GM19397 (cell line): ENCODE results near the gene ZNF763.
"Not testable (repeated sequence)": the region's sequence is repeated elsewhere in the genome, so short reads cannot be mapped to it uniquely, and the experiment has no call there.

Experiments
- ATAC-seq: cut with Tn5 transposase; IDR thresholded peaks from one replicate; pipeline ENCODE4 v1.9.1; 2021; ENCODE audit warnings: mild to moderate bottlenecking, moderate library complexity; ENCODE audit not compliant: unreplicated experiment

The ZNF763 gene

GRCh38 chr19:11971041-11971440, 6.2 kb downstream of the ZNF763 start:
- no peak for ATAC-seq

- ATAC-seq = no peak
Measured at GRCh38 chr19:11973019-11973810, 8.4 kb downstream of the ZNF763 start.

- ATAC-seq = no peak
Measured at GRCh38 chr19:11978492-11979100, 13.8 kb downstream of the ZNF763 start.

- no peak for ATAC-seq
Measured at GRCh38 chr19:11979527-11979926, 14.7 kb downstream of the ZNF763 start.

- no peak for ATAC-seq
Measured at GRCh38 chr19:11982526-11982925, 17.7 kb downstream of the ZNF763 start.

GRCh38 chr19:11984986-11985385, 20.1 kb downstream of the ZNF763 start:
- no peak for ATAC-seq

- ATAC-seq = no peak
Measured at GRCh38 chr19:11986754-11987153, 21.9 kb downstream of the ZNF763 start.

GRCh38 chr19:11987405-11988281, 22.8 kb downstream of the ZNF763 start:
- peak; percentile 80 for ATAC-seq

GRCh38 chr19:11989112-11989456, 24.2 kb downstream of the ZNF763 start:
- ATAC-seq = no peak

- not testable (repeated sequence) for ATAC-seq
Measured at GRCh38 chr19:11991921-11992320, 27.1 kb downstream of the ZNF763 start.

- no peak for ATAC-seq
Measured at GRCh38 chr19:11995174-11995573, 30.3 kb downstream of the ZNF763 start.

- ATAC-seq = no peak
Measured at GRCh38 chr19:12000152-12000981, 35.5 kb downstream of the ZNF763 start.

GRCh38 chr19:12015015-12015752, 50.3 kb downstream of the ZNF763 start:
- ATAC-seq = no peak

- ATAC-seq = no peak
Measured at GRCh38 chr19:12015753-12016116, 50.9 kb downstream of the ZNF763 start.
